IMR-90 (cell line): ENCODE measurements around the gene SARDH.

Source experiments
- BHLHE40 ChIP-seq: fragments of 150-350 bp; IDR thresholded peaks from 2 replicates; pipeline ENCODE4 v1.6.1; 2016; ENCODE audit warnings: mild to moderate bottlenecking, low read depth, low read length
- CHD1 ChIP-seq: IDR thresholded peaks from 2 replicates; pipeline ENCODE4 v1.6.1; 2012; ENCODE audit warnings: low read depth, low read length, improper control_type of control experiment
- CTCF ChIP-seq: conservative IDR thresholded peaks from 2 replicates; pipeline ENCODE4 v1.5.1; 2012; ENCODE audit warnings: mild to moderate bottlenecking, low read depth, low read length, improper control_type of control experiment
- ELK1 ChIP-seq: fragments of 150-350 bp; IDR thresholded peaks from 2 replicates; pipeline ENCODE4 v1.6.1; 2016; ENCODE audit warnings: low read depth, mild to moderate bottlenecking, low read length, moderate library complexity, borderline replicate concordance
- FOS ChIP-seq: fragments of 150-350 bp; IDR thresholded peaks from 2 replicates; pipeline ENCODE4 v1.6.1; 2016; ENCODE audit warnings: low read depth, low read length
- MAZ ChIP-seq: IDR thresholded peaks from 2 replicates; pipeline ENCODE4 v1.6.1; 2012; ENCODE audit warnings: low read depth, mild to moderate bottlenecking, low read length, improper control_type of control experiment, moderate library complexity, borderline replicate concordance
- MXI1 ChIP-seq: IDR thresholded peaks from 2 replicates; pipeline ENCODE4 v1.6.1; 2012; ENCODE audit warnings: low read depth, mild to moderate bottlenecking, low read length, moderate library complexity, borderline replicate concordance
- POLR2A ChIP-seq: IDR thresholded peaks from 2 replicates; pipeline ENCODE4 v1.6.1; 2012; ENCODE audit warnings: mild to moderate bottlenecking, low read depth, low read length
- RAD21 ChIP-seq: IDR thresholded peaks from 2 replicates; pipeline ENCODE4 v1.6.1; 2012; ENCODE audit warnings: low read length, improper control_type of control experiment
- RCOR1 ChIP-seq: IDR thresholded peaks from 2 replicates; pipeline ENCODE4 v1.6.1; 2012; ENCODE audit warnings: mild to moderate bottlenecking, low read length, improper control_type of control experiment; ENCODE audit not compliant: insufficient replicate concordance
- RFX5 ChIP-seq: IDR thresholded peaks from 2 replicates; pipeline ENCODE4 v1.8.0; 2012; ENCODE audit warnings: low read depth, mild to moderate bottlenecking, low read length, moderate library complexity
- SMC3 ChIP-seq: fragments of 150-350 bp; IDR thresholded peaks from 2 replicates; pipeline ENCODE4 v1.6.1; 2016; ENCODE audit warnings: low read depth, mild to moderate bottlenecking, antibody characterized with exemption, low read length, moderate library complexity
- USF2 ChIP-seq: fragments of 150-350 bp; IDR thresholded peaks from 2 replicates; pipeline ENCODE4 v1.6.1; 2017; ENCODE audit warnings: mild to moderate bottlenecking, antibody characterized with exemption, low read length, low read depth

- TF ChIP-seq CTCF (no peak), RFX5 (no peak), POLR2A (no peak), USF2 (no peak), SMC3 (no peak), ELK1 (no peak), CHD1 (no peak), MAZ (no peak), MXI1 (no peak), RAD21 (no peak), RCOR1 (no peak), BHLHE40 (no peak), FOS (no peak)
These were observed 35.2 kb downstream of the SARDH start for GRCh38 chr9:133702798-133703590.
